ENCODE measurements around the gene CDK6. TPM values are rescaled to one million over a fixed set of nuclear protein-coding genes. Genes with fewer than 3 reads are reported as not detected.

CDK6 gene
- total and polyA plus RNA-seq, 2 of the 8 experiments (the other 6 are each of a cell fraction or from before 2014, with no cell fraction given): 5.9 to 18.9 TPM

DNA sequence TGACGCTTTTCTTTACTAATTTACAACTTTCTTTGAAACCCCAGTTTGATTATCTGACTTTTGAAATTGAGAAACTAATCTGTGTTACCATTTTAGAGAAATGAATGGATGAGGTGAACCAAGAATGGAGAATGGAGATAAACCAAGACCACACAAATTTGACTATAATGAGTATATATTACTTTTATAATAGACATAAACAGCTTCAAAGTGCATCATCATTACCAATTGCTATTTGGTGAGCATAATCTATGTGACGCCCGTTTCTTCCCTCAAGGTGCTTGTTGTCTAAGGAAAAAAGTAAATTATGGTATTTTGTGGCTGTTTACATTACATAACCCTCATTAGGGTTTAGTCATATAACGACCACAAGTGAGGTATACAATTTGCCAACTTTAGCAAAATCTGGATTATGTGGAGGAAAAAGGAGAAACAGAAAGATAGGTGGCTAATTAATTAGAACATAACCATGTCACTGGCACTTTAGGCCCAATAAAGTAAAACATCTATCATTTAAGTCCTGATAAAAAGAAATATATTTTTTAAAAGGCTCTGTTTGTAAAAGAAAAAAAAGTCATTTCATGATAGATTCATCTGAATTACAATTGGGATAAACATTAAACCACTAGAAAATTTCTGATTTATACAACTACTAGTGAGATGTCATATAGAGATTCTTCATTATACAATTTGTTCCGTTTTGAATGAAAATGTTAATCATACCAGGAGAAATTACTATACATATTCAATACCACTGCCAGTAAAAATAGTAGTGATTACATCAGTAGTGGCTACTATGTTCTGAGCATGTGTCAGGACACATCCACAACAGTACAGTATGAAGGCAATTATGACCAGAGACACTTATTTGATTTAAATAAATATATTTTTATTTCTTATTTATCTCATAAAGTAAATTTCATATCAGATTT lies 128.0 kb downstream of the CDK6 start:
- Histone ChIP-seq H3K23ac (ENCODE audit: insufficient read length) (no peak overlapping the region), H4K91ac (replicated peaks; ENCODE audit: insufficient read length, low read length) (no peak overlapping the region), H3K18ac (ENCODE audit: extremely low read depth, low read length) (no peak overlapping the region), H2AFZ (ENCODE audit: low read length) (no peak overlapping the region), H4K20me1 (replicated peaks in 1 of 2; ENCODE audit: control insufficient read depth in 1 of 2, insufficient read depth in 2 of 2, low read length in 2 of 2) (no peaks in the 10 kb centered on the region), H3K4me2 (ENCODE audit: insufficient read depth in 1 of 2, low read depth in 2 of 2, low read length in 2 of 2) (no peak overlapping the region), H3K79me1 (ENCODE audit: low read depth, low read length) (no peaks in the 10 kb centered on the region; the same call in 1 of the 2 replicates), H3K36me3 (ENCODE audit: control insufficient read depth in 2 of 4, insufficient read depth in 4 of 4, low read length in 3 of 4) (no peaks in the 10 kb centered on the region), H3K79me2 (ENCODE audit: control insufficient read depth in 1 of 2, insufficient read depth in 2 of 2, low read length in 2 of 2) (no peaks in the 10 kb centered on the region), H4K5ac (ENCODE audit: insufficient read length, low read depth, low read length) (no peak overlapping the region), H2BK20ac (ENCODE audit: low read length) (no peak overlapping the region), H2BK15ac (ENCODE audit: low read length) (no peak overlapping the region), H3K4ac (replicated peaks; ENCODE audit: insufficient read length, low read depth, low read length) (no peak overlapping the region), H2AK5ac (ENCODE audit: low read depth, low read length) (no peak overlapping the region), H3K4me1 (replicated peaks in 1 of 4; ENCODE audit: control insufficient read depth in 3 of 4, insufficient read depth in 4 of 4, low read length in 3 of 4) (peaks cover 0 to 2% (median 0%) of the 10 kb centered on the region in 4 experiments; a peak in 1 of 7 replicates), H3K23me2 (ENCODE audit: low read depth, low read length) (0 out of 2 replicates have a peak, but pooled peaks cover 2% of the 10 kb centered on the region), H3K27ac (ENCODE audit: low read depth, low read length) (no peak overlapping the region), H3K9ac (replicated peaks in 1 of 4; ENCODE audit: extremely low read depth in 1 of 4, low read depth in 3 of 4, low read length in 3 of 4) (no peak overlapping the region), H2BK5ac (ENCODE audit: low read depth, low read length) (no peak overlapping the region), H2BK120ac (replicated peaks; ENCODE audit: low read depth, low read length) (no peak overlapping the region), H3K56ac (replicated peaks; ENCODE audit: insufficient read length, low read depth, low read length) (no peak overlapping the region), H3K4me3 (ENCODE audit: extremely low read depth in 1 of 4, insufficient read depth in 2 of 4, low read depth in 3 of 4, low read length in 4 of 4) (no peak overlapping the region), H3K14ac (ENCODE audit: insufficient read length) (no peak overlapping the region), H3K27me3 (replicated peaks in 1 of 4; ENCODE audit: control insufficient read depth in 3 of 4, extremely low read depth in 1 of 4, insufficient read depth in 3 of 4, low read length in 3 of 4) (no peaks in the 10 kb centered on the region; a peak in 1 of 7 replicates), H3K9me3 (ENCODE audit: insufficient read depth in 2 of 2, low read depth in 1 of 2, low read length in 1 of 2) (peaks cover 0 to 4% of the 10 kb centered on the region in 2 experiments; a peak in 1 of 4 replicates), H2BK12ac (ENCODE audit: low read depth, low read length) (no peak overlapping the region), H4K8ac (ENCODE audit: extremely low read depth, insufficient read depth, low read length) (no peak overlapping the region)
- CTCF ChIA-PET (ENCODE audit: partially characterized antibody): interaction anchor here (0.6 kb wide), 1 partner anchor 138 kb away, joined by 3 read pairs; no protein-coding TSS in a partner anchor
- WGBS, 2 experiments (ENCODE audit: extremely low coverage in 1 of 2, insufficient coverage in 1 of 2, insufficient read length in 1 of 2, insufficient replicate concordance in 2 of 2, low coverage in 1 of 2, low lambda C conversion rate in 2 of 2, missing lambda C conversion rate in 1 of 2): 84% methylated on average over 5 of the region's 5 CpGs; no CpG with 5 or more reads in 1 of the 2 experiments
- TF ChIP-seq TEAD4 (IDR thresholded peaks at IDR 0.05; ENCODE audit: low read depth, low read length) (no peak), EP300 (IDR thresholded peaks at IDR 0.05; ENCODE audit: borderline replicate concordance in 1 of 2, low read depth in 2 of 2, low read length in 2 of 2) (no peak), KDM4A (IDR thresholded peaks at IDR 0.05; ENCODE audit: low read depth, low read length, severe bottlenecking) (no peak), JUND (IDR thresholded peaks at IDR 0.05; ENCODE audit: low read length) (no peak), EGR1 (IDR thresholded peaks at IDR 0.05; ENCODE audit: borderline replicate concordance, low read depth, low read length) (no peak)
- POLR2A ChIA-PET (ENCODE audit: partially characterized antibody): interaction anchor here (1.1 kb wide), 1 partner anchor 13 kb away, joined by 4 read pairs; no protein-coding TSS in a partner anchor
- no peak for DNase-seq (ENCODE audit: low read depth in 1 of 2, low spot score in 2 of 2)
- no peak for FAIRE-seq

Data from H1 (cell line).